Activated CD4-positive, alpha-beta T cell treated with anti-CD3 and anti-CD28 coated beads for 24 hours (primary cell): ENCODE results near the gene RIC1.
A peak's percentile ranks its signal among the peaks of the same experiment; 100 is the strongest.
"Not testable (repeated sequence)": the region's sequence is repeated elsewhere in the genome, so short reads cannot be mapped to it uniquely, and the experiment has no call there.

ENCODE experiments used
- DNase-seq, 2 donors: peaks; one replicate each; pipeline ENCODE4 v3.0.0-alpha.2; 2020; ENCODE audit warnings: low read depth in 2 of 2

The RIC1 gene

GRCh38 chr9:5621327-5621726 is 7.6 kb upstream of the RIC1 start:
- DNase-seq = no peak

GRCh38 chr9:5622016-5622415 is 6.9 kb upstream of the RIC1 start:
- no peak for DNase-seq

- DNase-seq = no peak
Observed at GRCh38 chr9:5624655-5625054, 4.3 kb upstream of the RIC1 start.

- DNase-seq = peak; percentile 23 to 29
Observed at GRCh38 chr9:5626727-5627634, 1.9 kb upstream of the RIC1 start.

GRCh38 chr9:5627686-5628085 is 1.2 kb upstream of the RIC1 start:
- peak in 1 of 2 donors; percentile 7 for DNase-seq

- DNase-seq = no peak
Observed at GRCh38 chr9:5628183-5628529, 751 bp upstream of the RIC1 start.

GRCh38 chr9:5629312-5630080 is 589 bp downstream of the RIC1 start:
- DNase-seq = peak; percentile 27 to 30

- DNase-seq = no peak
Observed at GRCh38 chr9:5630081-5630507, 1.2 kb downstream of the RIC1 start.

GRCh38 chr9:5631026-5631425 is 2.1 kb downstream of the RIC1 start:
- DNase-seq = no peak

GRCh38 chr9:5632540-5632939 is 3.6 kb downstream of the RIC1 start:
- no peak for DNase-seq

- DNase-seq = no peak
Observed at GRCh38 chr9:5633243-5633642, 4.3 kb downstream of the RIC1 start.

- no peak for DNase-seq
Observed at GRCh38 chr9:5635390-5635789, 6.5 kb downstream of the RIC1 start.

GRCh38 chr9:5639816-5640215 is 10.9 kb downstream of the RIC1 start:
- no peak for DNase-seq

- no peak for DNase-seq
Observed at GRCh38 chr9:5642170-5642569, 13.3 kb downstream of the RIC1 start.

GRCh38 chr9:5643005-5643624 is 14.2 kb downstream of the RIC1 start:
- DNase-seq = no peak

GRCh38 chr9:5644501-5644900 is 15.6 kb downstream of the RIC1 start:
- DNase-seq = no peak

- DNase-seq = no peak
Observed at GRCh38 chr9:5646116-5646515, 17.2 kb downstream of the RIC1 start.

- DNase-seq = no peak
Observed at GRCh38 chr9:5650356-5651105, 21.6 kb downstream of the RIC1 start.

- DNase-seq = no peak
Observed at GRCh38 chr9:5651246-5651645, 22.3 kb downstream of the RIC1 start.

- DNase-seq = no peak
Observed at GRCh38 chr9:5652821-5653220, 23.9 kb downstream of the RIC1 start.

- DNase-seq = not testable (repeated sequence)
Observed at GRCh38 chr9:5662804-5663203, 33.9 kb downstream of the RIC1 start.

- no peak for DNase-seq
Observed at GRCh38 chr9:5665059-5665458, 36.2 kb downstream of the RIC1 start.
